K562 (cell line): ENCODE results near the gene FLOT2. TPM values are rescaled to one million over a fixed set of nuclear protein-coding genes. Genes with fewer than 3 reads are reported as not detected.

ENCODE experiments used
- C11orf30 ChIP-seq: fragments of 450-650 bp; IDR thresholded peaks from 2 replicates; pipeline ENCODE4 v1.6.1; 2016; ENCODE audit warnings: low read depth, mild to moderate bottlenecking
- CBX3 ChIP-seq, 2 experiments: IDR thresholded peaks; 1 replicate in 1 of 2; 2 replicates in 1 of 2; pipeline ENCODE4 v1.6.1; 2012; ENCODE audit warnings: inconsistent platforms in 2 of 2, low read length in 2 of 2, borderline replicate concordance in 1 of 2, control low read depth in 1 of 2
- CEBPB ChIP-seq: fragments of 450-650 bp; IDR thresholded peaks from 2 replicates; pipeline ENCODE4 v1.6.1; 2016; ENCODE audit warnings: missing genetic modification characterization, missing compliant biosample characterization
- CHD1 ChIP-seq: fragments of 200-600 bp; sonication (generic); IDR thresholded peaks from one replicate; pipeline ENCODE4 v1.6.1; 2012; ENCODE audit warnings: mild to moderate bottlenecking, moderate library complexity, low read length, inconsistent platforms
- CREM ChIP-seq: IDR thresholded peaks from 2 replicates; pipeline ENCODE4 v1.6.1; 2014; ENCODE audit warnings: antibody characterized with exemption, low read depth
- E2F6 ChIP-seq, 2 experiments: IDR thresholded peaks; 2 replicates each; pipeline ENCODE4 v1.6.1; 2011; ENCODE audit warnings: borderline replicate concordance in 1 of 2, control low read depth in 1 of 2, low read depth in 1 of 2, low read length in 1 of 2, mild to moderate bottlenecking in 1 of 2, mixed read lengths in 1 of 2, moderate library complexity in 1 of 2; ENCODE audit not compliant: insufficient read depth in 1 of 2, insufficient read length in 1 of 2, poor library complexity in 1 of 2, severe bottlenecking in 1 of 2; ENCODE audit errors: extremely low read depth in 1 of 2
- HBP1 ChIP-seq: fragments of 450-650 bp; formaldehyde crosslinking; IDR thresholded peaks from 2 replicates; pipeline ENCODE4 v1.4.0; 2022; ENCODE audit warnings: missing genetic modification characterization
- JUND ChIP-seq, 2 experiments: IDR thresholded peaks; 2 replicates in 1 of 2; 3 replicates in 1 of 2; pipeline ENCODE4 v1.6.1; 2011; ENCODE audit warnings: borderline replicate concordance in 2 of 2, low read depth in 2 of 2, low read length in 2 of 2, improper control_type of control experiment in 1 of 2, missing biosample characterization in 1 of 2, missing genetic modification characterization in 1 of 2, missing genetic modification reagents in 1 of 2
- MXD1 ChIP-seq: fragments of 250-450 bp; sonication (Bioruptor Pico); IDR thresholded peaks from 2 replicates; pipeline ENCODE4 v1.8.0; 2021; ENCODE audit warnings: borderline replicate concordance, mild to moderate bottlenecking, moderate library complexity; ENCODE audit not compliant: poor library complexity, severe bottlenecking
- MYNN ChIP-seq, 2 experiments: sonication (generic); formaldehyde crosslinking in 1 of 2; IDR thresholded peaks; 2 replicates each; pipeline versions ENCODE4 v1.5.0 to v1.6.1; 2016 to 2020; ENCODE audit warnings: antibody characterized with exemption in 1 of 2, missing genetic modification reagents in 1 of 2
- RFX1 ChIP-seq: fragments of 450-650 bp; IDR thresholded peaks from 2 replicates; pipeline ENCODE4 v1.6.1; 2016; ENCODE audit warnings: mild to moderate bottlenecking, moderate library complexity
- RNF2 ChIP-seq: sonication (generic); IDR thresholded peaks from 2 replicates; pipeline ENCODE4 v1.6.1; 2016
- SAP30 ChIP-seq: fragments of 200-600 bp; sonication (generic); IDR thresholded peaks from 2 replicates; pipeline ENCODE4 v1.6.1; 2012; ENCODE audit warnings: borderline replicate concordance, low read depth, mild to moderate bottlenecking, moderate library complexity, low read length, control low read depth, inconsistent platforms; ENCODE audit not compliant: insufficient read depth, poor library complexity, severe bottlenecking
- TAF15 ChIP-seq: fragments of 200-400 bp; formaldehyde crosslinking; IDR thresholded peaks from 2 replicates; pipeline ENCODE4 v1.6.1; 2017; ENCODE audit warnings: mild to moderate bottlenecking, low read depth, low read length, moderate library complexity
- TBL1XR1 ChIP-seq, 2 experiments: IDR thresholded peaks; 2 replicates each; pipeline ENCODE4 v1.6.1; 2012; ENCODE audit warnings: improper control_type of control experiment in 2 of 2, low read length in 2 of 2, mild to moderate bottlenecking in 1 of 2
- ZMIZ1 ChIP-seq, 2 experiments: fragments of 150-350 bp in 1 of 2; IDR thresholded peaks; 2 replicates each; pipeline ENCODE4 v1.6.1; 2012 to 2016; ENCODE audit warnings: low read depth in 2 of 2, low read length in 2 of 2, mild to moderate bottlenecking in 1 of 2, moderate library complexity in 1 of 2
- ZNF384 ChIP-seq: IDR thresholded peaks from 2 replicates; pipeline ENCODE4 v1.6.1; 2012; ENCODE audit warnings: low read depth, low read length, improper control_type of control experiment
- ZNF583 ChIP-seq: fragments of 250-450 bp; sonication (Bioruptor Pico); IDR thresholded peaks from 2 replicates; pipeline ENCODE4 v1.4.0; 2020
- polyA plus RNA-seq, 8 experiments: library from polyadenylated mRNA; depleted of rRNA in 4 of 8; stranded (reverse) in 5 of 8; unstranded in 3 of 8; fragments of >200 nt; fragmentation: Nextera tagmentation in 2 of 8; fragmentation: Illumina TruSeq in 1 of 8; extraction: Ambion mirVana in 2 of 8; extraction: Trizol in 1 of 8; gene quantifications; 2 replicates each; pipeline versions ENCODE4 v1.2.1 to v1.2.3, GENCODE V29; 2011 to 2014; ENCODE audit warnings: inconsistent platforms in 1 of 8, missing spikeins in 1 of 8
- total RNA-seq, 7 experiments: library from RNA; depleted of rRNA in 6 of 7; stranded (reverse); fragments of >200 nt in 6 of 7; fragmentation: Illumina TruSeq in 2 of 7; extraction: Trizol in 2 of 7; gene quantifications; 2 replicates each; pipeline versions ENCODE4 v1.2.1 to v1.2.3, GENCODE V29; 2011 to 2021; ENCODE audit warnings: low replicate concordance in 1 of 7

The FLOT2 gene
- total and polyA plus RNA-seq, 9 of the 15 experiments (the other 6 are each of a cell fraction or from before 2014, with no cell fraction given), result 17.5 to 138 (median 41.7) TPM

GRCh38 chr17:28854457-28855335, 42.8 kb downstream of the FLOT2 start, which contains the start of gene ERAL1 (continued):
- peak; percentile 89 for TF ChIP-seq CHD1
- peak; percentile 73; the same call in 1 of the 2 replicates for TF ChIP-seq RNF2
- TF ChIP-seq CBX3 (IDR thresholded peaks at IDR 0.05; ENCODE audit: borderline replicate concordance in 1 of 2, low read length in 2 of 2), result peak in 1 of 2 experiments; percentile 74; a peak in 1 of 3 replicates
- TF ChIP-seq TAF15, result 0 out of 2 replicates have a peak, but pooled peaks have one; percentile 66
- TF ChIP-seq SAP30, result peak; percentile 94
- peak; percentile 63; the same call in 1 of the 2 replicates for TF ChIP-seq JUND (IDR thresholded peaks at IDR 0.05; ENCODE audit: borderline replicate concordance, low read depth, low read length)
- peak; percentile 72; the same call in 1 of the 3 replicates for TF ChIP-seq JUND (tag; IDR thresholded peaks at IDR 0.05; ENCODE audit: borderline replicate concordance, low read depth, low read length)
- peak; percentile 73; the same call in 1 of the 2 replicates for TF ChIP-seq CREM
- TF ChIP-seq RFX1, result no peak
- no peak for TF ChIP-seq HBP1 (CRISPR knock-in tag)
- peak; percentile 85 for TF ChIP-seq MXD1 (CRISPR knock-in tag)
- peak; percentile 28; the same call in 1 of the 2 replicates for TF ChIP-seq ZNF384
- TF ChIP-seq C11orf30, result peak; percentile 100
- TF ChIP-seq ZMIZ1 (IDR thresholded peaks at IDR 0.05; ENCODE audit: low read depth in 2 of 2, low read length in 2 of 2), result 0 out of 4 replicates have a peak, but pooled peaks of 1 of the 2 experiments have one; percentile 47
- peak; percentile 68; the same call in 1 of the 2 replicates for TF ChIP-seq MYNN (IDR thresholded peaks at IDR 0.05)
- TF ChIP-seq MYNN (CRISPR knock-in tag; IDR thresholded peaks at IDR 0.05), result no peak
- TF ChIP-seq ZNF583 (CRISPR knock-in tag), result 0 out of 2 replicates have a peak, but pooled peaks have one; percentile 65
- TF ChIP-seq TBL1XR1 (IDR thresholded peaks at IDR 0.05; ENCODE audit: low read length in 2 of 2), result peak in 1 of 2 experiments; percentile 66; a peak in 2 of 4 replicates
- peak; percentile 56 to 80 for TF ChIP-seq E2F6 (IDR thresholded peaks at IDR 0.05; ENCODE audit: borderline replicate concordance in 1 of 2, extremely low read depth in 1 of 2, insufficient read depth in 1 of 2, insufficient read length in 1 of 2, low read depth in 1 of 2, low read length in 1 of 2, poor library complexity in 1 of 2, severe bottlenecking in 1 of 2)
- no peak for TF ChIP-seq CEBPB (tag)
